Cerebellar cortex (tissue), 1 donor: Measurements from ENCODE around the gene DUSP6.

Experiments
- DNase-seq: peaks from one replicate; pipeline ENCODE4 v3.0.0-alpha.2; 2015; ENCODE audit warnings: low spot score

Gene DUSP6

DNA sequence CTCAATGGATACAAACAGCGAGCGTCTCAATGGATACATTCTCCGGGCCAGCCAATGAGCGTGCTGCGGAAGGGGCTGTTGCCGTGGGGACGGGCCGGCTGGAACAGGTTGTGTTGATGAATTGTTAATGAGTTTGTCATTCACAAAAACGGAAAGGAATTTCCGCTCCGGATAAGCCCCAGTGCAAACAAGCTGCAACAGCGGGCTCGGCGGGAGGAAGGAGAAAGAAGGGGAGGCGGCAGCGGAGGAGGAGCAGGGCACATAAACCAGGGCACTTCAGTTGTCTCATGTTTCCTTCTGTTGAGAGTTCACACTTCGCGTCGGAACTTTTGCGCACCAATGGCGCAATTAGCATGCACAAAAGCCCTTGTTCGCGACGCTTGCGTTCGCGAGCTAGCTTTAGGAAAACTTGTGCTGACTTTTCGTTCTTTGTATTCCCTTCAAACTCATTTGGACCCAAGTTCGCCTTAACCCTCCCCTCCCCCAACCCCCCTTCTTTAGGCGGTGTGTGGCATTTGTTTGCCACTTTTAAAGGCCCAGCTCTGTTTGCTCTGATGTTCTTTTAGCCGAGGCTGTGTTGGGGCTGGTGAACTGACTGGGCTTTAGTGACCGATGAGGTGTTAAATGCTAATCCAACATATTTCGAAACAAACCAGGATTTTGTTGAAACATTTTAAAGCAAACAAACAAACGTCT, at the start of gene DUSP6:
Gene DUSP6, minus strand, starts transcription at position 10 of the 696 bp plus-strand sequence. CDS start 462 bp downstream, outside the sequence.
- DNase-seq: peak; percentile 96

DNA sequence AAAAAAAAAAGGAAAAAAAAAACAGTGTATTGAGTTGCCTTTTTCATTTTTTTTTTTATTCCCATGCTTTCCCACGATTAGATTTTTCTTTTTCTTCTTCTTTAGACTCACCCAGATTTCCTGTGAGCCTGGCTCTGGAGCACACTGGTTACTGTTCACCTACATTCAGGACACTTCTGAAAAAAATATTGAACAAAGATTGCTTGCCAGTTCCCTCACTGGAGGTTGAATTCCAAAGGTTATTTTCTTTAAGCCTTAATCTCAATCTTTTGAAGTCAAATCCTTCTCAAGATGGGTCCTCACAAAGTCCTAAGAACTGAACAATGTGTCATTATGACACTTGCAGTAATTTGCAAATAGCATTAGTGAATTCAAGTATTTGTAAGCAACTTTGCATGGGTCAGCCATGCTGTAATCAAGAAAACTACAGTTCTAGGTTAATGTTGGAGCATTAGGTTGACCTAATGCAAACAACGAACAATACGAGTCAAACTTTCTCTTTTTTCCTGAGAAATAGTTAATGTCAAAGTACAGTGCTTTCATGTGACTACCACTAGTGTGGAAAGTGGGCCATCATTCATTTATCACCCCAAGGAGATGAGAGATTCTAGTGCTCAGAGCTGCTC, 49.2 kb upstream of the DUSP6 start:
- no peak for DNase-seq

- DNase-seq: no peak
These were observed 48.1 kb upstream of the DUSP6 start for GRCh38 chr12:89400415-89400814.

GRCh38 chr12:89395712-89396111, 43.4 kb upstream of the DUSP6 start:
- DNase-seq: no peak

DNA sequence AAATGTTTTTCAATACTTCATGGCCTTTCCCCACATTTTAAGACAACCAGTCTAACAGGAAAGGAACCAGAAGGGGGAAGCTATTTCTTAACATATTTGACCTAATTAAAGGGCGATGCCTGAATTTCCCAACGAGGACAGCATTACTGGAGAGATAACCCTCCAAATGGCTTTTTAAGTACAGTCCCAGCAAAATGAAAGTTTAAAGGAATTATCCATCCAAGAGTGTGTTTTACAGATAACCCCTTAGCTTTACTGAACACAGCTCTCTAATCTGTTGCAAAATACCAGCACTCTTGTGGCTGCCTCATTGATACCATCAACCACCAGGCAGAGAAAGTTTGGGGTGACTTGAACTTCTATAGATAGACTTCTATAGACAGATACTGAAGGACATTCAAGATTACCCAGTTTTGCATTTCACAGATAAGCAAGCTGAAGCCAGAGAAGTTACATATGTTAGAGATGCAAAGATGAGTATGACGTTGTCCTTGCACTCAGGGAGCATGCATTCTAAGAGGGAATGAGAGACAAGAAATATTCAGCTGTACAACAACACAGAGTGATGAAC, 41.3 kb upstream of the DUSP6 start:
- no peak for DNase-seq

DNA sequence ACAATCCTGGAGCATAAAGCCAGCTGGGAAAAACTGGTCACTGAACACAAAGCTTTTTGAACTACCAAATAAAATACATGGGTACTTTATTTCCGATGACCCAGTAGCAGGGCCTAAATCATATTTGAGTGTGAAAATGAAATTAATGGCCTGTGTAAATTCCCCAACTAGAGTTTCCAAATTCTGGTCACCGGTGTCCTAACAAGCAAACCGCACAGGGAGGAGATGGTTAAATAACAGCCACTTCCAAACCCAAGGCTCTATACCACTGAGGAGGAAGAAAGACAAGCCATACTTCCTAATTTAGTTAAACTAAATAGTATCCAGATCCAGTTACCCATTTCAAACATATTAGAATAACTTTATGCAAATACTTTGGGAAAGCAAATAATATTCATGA, 40.1 kb upstream of the DUSP6 start:
- no peak for DNase-seq

DNA sequence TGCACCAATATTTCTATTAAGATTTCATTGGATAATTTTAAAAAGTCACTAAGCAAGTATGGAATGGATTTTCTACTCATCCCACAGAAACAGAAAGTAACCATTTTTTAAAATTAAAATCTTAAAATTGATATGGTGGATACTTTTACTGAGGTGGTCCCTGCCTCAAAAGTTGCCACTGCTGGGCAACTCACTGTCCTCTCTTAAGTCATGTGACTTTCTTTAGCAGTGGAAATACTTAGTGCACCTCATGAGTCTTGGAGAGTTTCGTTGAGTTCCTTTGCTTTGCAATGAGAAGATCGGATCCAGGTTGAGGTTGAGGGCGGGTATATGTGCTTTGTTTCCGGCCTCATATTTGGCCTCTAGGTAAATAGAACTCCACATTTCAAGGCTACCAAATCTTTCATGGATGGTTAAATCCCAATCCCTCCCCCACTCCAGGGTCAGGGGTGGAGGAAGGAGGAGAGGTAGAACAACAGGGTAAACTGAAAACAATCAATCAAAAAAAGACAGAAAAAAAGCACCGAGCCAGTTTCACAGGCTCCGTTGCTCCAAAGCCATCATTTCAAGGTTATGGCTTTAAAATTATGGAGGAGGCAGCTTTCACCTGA, 39.5 kb upstream of the DUSP6 start:
- peak; percentile 50 for DNase-seq

GRCh38 chr12:89390802-89391673, 38.7 kb upstream of the DUSP6 start:
- peak; percentile 74 for DNase-seq

- peak; percentile 47 for DNase-seq
These were observed 37.7 kb upstream of the DUSP6 start for GRCh38 chr12:89389755-89390661.

DNA sequence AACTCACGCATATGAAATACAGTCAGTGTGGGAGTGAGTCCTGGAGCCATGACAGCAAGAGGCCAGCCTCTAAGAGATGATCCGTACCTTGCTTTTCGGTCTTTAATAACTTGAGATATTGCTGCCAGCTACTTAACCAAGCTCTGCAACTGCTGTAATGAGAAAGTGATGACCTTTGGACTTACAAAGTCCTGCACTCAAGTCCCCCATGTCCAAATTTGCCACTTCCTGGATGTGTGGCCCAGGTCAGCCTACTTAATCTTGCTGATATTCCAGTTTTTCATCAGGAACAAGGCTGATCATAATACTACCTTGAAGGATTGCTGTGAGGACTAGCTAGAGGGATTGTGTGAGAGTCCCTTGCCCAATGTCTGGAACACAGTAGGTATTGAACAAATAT, 33.8 kb upstream of the DUSP6 start:
- peak; percentile 76 for DNase-seq

DNA sequence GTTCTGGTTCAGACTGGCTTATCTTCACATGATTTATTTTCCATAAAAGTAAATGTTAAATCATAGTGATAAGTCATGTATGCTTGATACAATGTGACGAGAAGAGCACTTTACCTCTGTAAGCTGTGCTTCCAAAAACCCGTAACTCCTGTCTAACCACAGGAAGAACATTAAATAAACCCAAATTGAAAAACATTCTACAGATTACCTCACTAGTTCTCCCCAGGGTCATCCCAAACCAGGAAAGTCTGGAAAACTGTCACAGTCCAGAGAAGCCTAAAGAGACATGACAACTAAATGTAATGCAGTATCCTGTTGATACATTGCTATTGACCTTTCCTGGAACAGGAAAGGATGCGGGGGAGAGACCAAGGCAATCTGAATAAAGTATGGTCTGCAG, 32.5 kb upstream of the DUSP6 start:
- DNase-seq: no peak

GRCh38 chr12:89384050-89384758, 31.9 kb upstream of the DUSP6 start:
- peak; percentile 66 for DNase-seq

DNA sequence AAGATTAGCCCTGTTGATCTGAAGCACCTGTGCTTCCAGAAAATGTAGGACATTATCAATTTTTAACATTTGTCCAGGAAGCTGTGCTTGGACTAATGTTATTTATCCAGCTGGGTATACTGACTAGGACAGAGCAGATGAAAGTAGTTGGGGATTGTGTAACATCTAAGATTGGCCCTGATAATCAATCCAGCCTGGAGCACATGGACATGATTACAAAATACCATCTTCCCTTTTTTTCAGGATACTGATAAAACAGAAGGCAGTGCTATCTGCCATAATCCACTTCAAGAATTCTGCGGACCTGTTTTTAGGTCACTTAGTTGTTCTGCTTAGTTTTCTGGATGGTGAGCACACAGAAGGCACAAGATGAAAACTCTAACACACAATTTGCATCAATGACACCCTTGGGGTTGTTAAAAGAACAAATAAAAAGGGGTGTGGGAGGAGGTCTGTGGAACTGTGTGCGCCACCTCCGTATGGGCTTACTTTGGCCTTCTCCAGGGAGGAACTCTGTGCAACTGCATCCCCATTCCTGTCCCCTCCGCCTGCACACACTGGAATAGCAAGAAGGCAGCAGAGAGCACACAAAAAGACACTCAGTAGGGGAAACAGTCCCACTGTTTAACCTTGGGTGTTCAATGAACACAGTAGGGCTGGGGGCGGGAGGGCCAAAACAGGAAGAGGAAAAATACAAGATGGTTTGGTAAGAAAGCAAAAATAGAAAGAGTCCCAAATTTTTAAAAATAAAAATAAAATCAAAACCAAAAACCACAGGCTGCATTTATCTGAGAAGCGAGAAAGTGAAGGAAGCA, 31.1 kb upstream of the DUSP6 start:
- DNase-seq: no peak

- DNase-seq: no peak
These were observed 30.0 kb upstream of the DUSP6 start for GRCh38 chr12:89382328-89382727.

- DNase-seq: no peak
These were observed 27.7 kb upstream of the DUSP6 start for GRCh38 chr12:89379839-89380467.

- DNase-seq: no peak
These were observed 27.0 kb upstream of the DUSP6 start for GRCh38 chr12:89379148-89379838.

DNA sequence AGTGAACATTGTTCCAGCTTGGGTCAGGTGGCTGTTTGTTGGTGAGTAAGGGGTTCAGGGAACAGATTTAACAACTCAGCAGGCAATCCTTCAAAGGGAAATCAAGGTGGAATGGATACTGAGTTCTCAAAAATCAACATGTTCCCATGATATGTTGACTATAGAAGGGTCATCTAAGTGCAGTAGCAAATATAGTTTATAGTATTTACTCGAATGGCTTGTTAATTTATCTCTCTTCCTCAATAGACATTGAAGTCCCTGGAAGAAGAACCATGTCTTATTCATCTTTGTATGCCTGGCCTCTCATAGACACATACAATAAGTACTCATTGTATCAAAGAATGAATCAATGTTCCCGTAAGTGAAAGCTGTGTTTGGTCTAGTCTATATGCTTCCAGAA, 24.5 kb upstream of the DUSP6 start:
- DNase-seq: no peak

- no peak for DNase-seq
These were observed 23.9 kb upstream of the DUSP6 start for GRCh38 chr12:89376202-89376529.
